IPS-18c (cell line): Measurements from ENCODE around the gene OR7D4.
"Not testable (repeated sequence)": the region's sequence is repeated elsewhere in the genome, so short reads cannot be mapped to it uniquely, and the experiment has no call there.

Experiments used
- H3K4me3 ChIP-seq: 2 replicates; pipeline ENCODE4 v1.7.0; 2013; ENCODE audit warnings: low read depth, mild to moderate bottlenecking, low read length, moderate library complexity; ENCODE audit not compliant: insufficient read depth
- H3K9me3 ChIP-seq: one replicate; pipeline ENCODE4 v1.6.1; 2013; ENCODE audit warnings: mild to moderate bottlenecking, low read length, moderate library complexity; ENCODE audit not compliant: control insufficient read depth, insufficient read depth

The OR7D4 gene

GRCh38 chr19:9219489-9219888 is at the start of gene OR7D4:
Gene OR7D4, minus strand, starts transcription at chr19:9219589. Its CDS starts 4,752 bp downstream, at chr19:9214837.
- peaks cover 2% of the 10 kb centered on the region for H3K9me3 ChIP-seq
- H3K4me3 ChIP-seq, result no peak within 1 kb of the TSS; the same call in 1 of the 2 replicates

- peaks cover 11% of the 10 kb centered on the region for H3K9me3 ChIP-seq
- no peak overlapping the region for H3K4me3 ChIP-seq
Observed at GRCh38 chr19:9251236-9251635, 31.8 kb upstream of the OR7D4 start.

- no peak within 1 kb of the TSS; the same call in 1 of the 2 replicates for H3K4me3 ChIP-seq
- peaks cover 11% of the 10 kb centered on the region for H3K9me3 ChIP-seq
Observed at GRCh38 chr19:9250630-9251029, 31.2 kb upstream of the OR7D4 start, which contains the start of gene OR7E24. Gene OR7E24, plus strand, starts transcription at chr19:9250930. Its CDS starts 114 bp downstream, at chr19:9251044.

- H3K9me3 ChIP-seq, result peaks cover 2% of the 10 kb centered on the region
- H3K4me3 ChIP-seq, result no peak overlapping the region
Observed at GRCh38 chr19:9205501-9206113, 13.8 kb downstream of the OR7D4 start.

GRCh38 chr19:9198044-9198443 is 21.3 kb downstream of the OR7D4 start:
- not testable (repeated sequence) for H3K9me3 ChIP-seq, H3K4me3 ChIP-seq

GRCh38 chr19:9189535-9189934 is 29.9 kb downstream of the OR7D4 start:
- Histone ChIP-seq H3K9me3 (no peaks in the 10 kb centered on the region), H3K4me3 (no peak overlapping the region)

- H3K9me3 ChIP-seq, result no peaks in the 10 kb centered on the region
- no peak overlapping the region for H3K4me3 ChIP-seq
Observed at GRCh38 chr19:9187191-9187590, 32.2 kb downstream of the OR7D4 start.

GRCh38 chr19:9183000-9183399 is 36.4 kb downstream of the OR7D4 start:
- Histone ChIP-seq H3K4me3 (no peak overlapping the region), H3K9me3 (no peaks in the 10 kb centered on the region)

- H3K9me3 ChIP-seq, result no peaks in the 10 kb centered on the region
Observed at GRCh38 chr19:9178901-9179300, 40.5 kb downstream of the OR7D4 start, which contains the start of gene OR7D2. Gene OR7D2, plus strand, starts transcription at chr19:9178979. Its CDS starts 6,803 bp downstream, at chr19:9185782.

GRCh38 chr19:9175326-9175725 is 44.1 kb downstream of the OR7D4 start:
- no peak overlapping the region for H3K4me3 ChIP-seq

More at GRCh38 chr19:9178901-9179300, 40.5 kb downstream of the OR7D4 start, which contains the start of gene OR7D2:
- no peak within 1 kb of the TSS for H3K4me3 ChIP-seq

GRCh38 chr19:9171393-9171991 is 47.9 kb downstream of the OR7D4 start:
- H3K9me3 ChIP-seq, result no peaks in the 10 kb centered on the region
- no peak overlapping the region for H3K4me3 ChIP-seq

More at GRCh38 chr19:9175326-9175725, 44.1 kb downstream of the OR7D4 start:
- H3K9me3 ChIP-seq, result no peaks in the 10 kb centered on the region

GRCh38 chr19:9166846-9167245 is 52.5 kb downstream of the OR7D4 start:
- no peaks in the 10 kb centered on the region for H3K9me3 ChIP-seq
- no peak overlapping the region for H3K4me3 ChIP-seq

- Histone ChIP-seq H3K9me3 (peaks cover 3% of the 10 kb centered on the region), H3K4me3 (no peak overlapping the region)
Observed at GRCh38 chr19:9165261-9165660, 54.1 kb downstream of the OR7D4 start.

GRCh38 chr19:9161427-9161826 is 58.0 kb downstream of the OR7D4 start:
- peaks cover 5% of the 10 kb centered on the region for H3K9me3 ChIP-seq
- no peak overlapping the region for H3K4me3 ChIP-seq
